ENCODE measurements around the gene ATPAF1.

Gene ATPAF1

GRCh38 chr1:46615735-46616134, 52.4 kb downstream of the ATPAF1 start:
- H3K27me3 ChIP-seq (ENCODE audit: control insufficient read depth, insufficient read depth, low read length): no peaks in the 10 kb centered on the region
- peak overlapping the region; percentile 80 for H2AFZ ChIP-seq
- H3K36me3 ChIP-seq (ENCODE audit: control insufficient read depth, insufficient read depth, low read length): no peaks in the 10 kb centered on the region
- H3K4me1 ChIP-seq: peaks cover 4% of the 10 kb centered on the region
- peak overlapping the region; percentile 92 for H3K4me2 ChIP-seq (ENCODE audit: low read length)
- TF ChIP-seq CTCF (IDR thresholded peaks at IDR 0.05): no peak
- H3K9me3 ChIP-seq (ENCODE audit: control insufficient read depth, low read length): no peaks in the 10 kb centered on the region
- no peak overlapping the region for H3K9ac ChIP-seq
- H3K27ac ChIP-seq: peak overlapping the region; percentile 87
- H3K4me3 ChIP-seq (ENCODE audit: low read depth, low read length): peak overlapping the region; percentile 71
- no peaks in the 10 kb centered on the region for H3K79me2 ChIP-seq

- no peaks in the 10 kb centered on the region for H3K27me3 ChIP-seq (ENCODE audit: control insufficient read depth, insufficient read depth, low read length)
- peaks cover 4% of the 10 kb centered on the region for H3K4me1 ChIP-seq
- H3K4me2 ChIP-seq (ENCODE audit: low read length): peak overlapping the region; percentile 92
- H2AFZ ChIP-seq: no peak overlapping the region
- no peak for TF ChIP-seq CTCF (IDR thresholded peaks at IDR 0.05)
- H3K36me3 ChIP-seq (ENCODE audit: control insufficient read depth, insufficient read depth, low read length): no peaks in the 10 kb centered on the region
- no peak overlapping the region for H3K9ac ChIP-seq
- H3K4me3 ChIP-seq (ENCODE audit: low read depth, low read length): peak overlapping the region; percentile 71
- H3K79me2 ChIP-seq: no peaks in the 10 kb centered on the region
- H3K9me3 ChIP-seq (ENCODE audit: control insufficient read depth, low read length): no peaks in the 10 kb centered on the region
- H3K27ac ChIP-seq: no peak overlapping the region
Observed at GRCh38 chr1:46615088-46615487, 53.1 kb downstream of the ATPAF1 start.

GRCh38 chr1:46614604-46614984, 53.6 kb downstream of the ATPAF1 start:
- H3K27ac ChIP-seq: peak overlapping the region; percentile 24
- H3K4me3 ChIP-seq (ENCODE audit: low read depth, low read length): no peak overlapping the region
- no peaks in the 10 kb centered on the region for H3K27me3 ChIP-seq (ENCODE audit: control insufficient read depth, insufficient read depth, low read length)
- H2AFZ ChIP-seq: no peak overlapping the region
- TF ChIP-seq CTCF (IDR thresholded peaks at IDR 0.05): no peak
- no peak overlapping the region for H3K4me2 ChIP-seq (ENCODE audit: low read length)
- H3K9me3 ChIP-seq (ENCODE audit: control insufficient read depth, low read length): no peaks in the 10 kb centered on the region
- H3K4me1 ChIP-seq: peaks cover 4% of the 10 kb centered on the region
- H3K36me3 ChIP-seq (ENCODE audit: control insufficient read depth, insufficient read depth, low read length): no peaks in the 10 kb centered on the region
- no peak overlapping the region for H3K9ac ChIP-seq
- H3K79me2 ChIP-seq: no peaks in the 10 kb centered on the region

- no peak overlapping the region for H3K9ac ChIP-seq
- H3K4me3 ChIP-seq (ENCODE audit: low read depth, low read length): no peak overlapping the region
- peaks cover 4% of the 10 kb centered on the region for H3K4me1 ChIP-seq
- peak overlapping the region; percentile 24 for H3K27ac ChIP-seq
- no peaks in the 10 kb centered on the region for H3K9me3 ChIP-seq (ENCODE audit: control insufficient read depth, low read length)
- no peaks in the 10 kb centered on the region for H3K27me3 ChIP-seq (ENCODE audit: control insufficient read depth, insufficient read depth, low read length)
- H2AFZ ChIP-seq: peak overlapping the region; percentile 22
- TF ChIP-seq CTCF (IDR thresholded peaks at IDR 0.05): no peak
- peak overlapping the region; percentile 29 for H3K4me2 ChIP-seq (ENCODE audit: low read length)
- no peaks in the 10 kb centered on the region for H3K36me3 ChIP-seq (ENCODE audit: control insufficient read depth, insufficient read depth, low read length)
- no peaks in the 10 kb centered on the region for H3K79me2 ChIP-seq
Observed at GRCh38 chr1:46613661-46614603, 54.2 kb downstream of the ATPAF1 start.

Measured in parathyroid adenoma (tissue), 2 donors.